Kidney (tissue), 14 donors: ENCODE measurements around the gene TTLL9. TPM values are rescaled to one million over a fixed set of nuclear protein-coding genes. Genes with fewer than 3 reads are reported as not detected.
"Not testable (repeated sequence)": the region's sequence is repeated elsewhere in the genome, so short reads cannot be mapped to it uniquely, and the experiment has no call there.

Experiments
- DNase-seq, 5 donors: peaks; one replicate each; pipeline ENCODE4 v3.0.0-alpha.2; 2013 to 2020
- FAIRE-seq: peaks from 2 replicates; lab custom pipeline; 2012; peaks lifted over from hg19 to GRCh38; lab: Jason Lieb, UNC
- H3K27ac ChIP-seq, 2 donors: one replicate each; pipeline ENCODE4 v1.7.0; 2013; ENCODE audit warnings: low read depth in 2 of 2, low read length in 2 of 2, inconsistent platforms in 1 of 2
- H3K27me3 ChIP-seq: one replicate; pipeline ENCODE4 v1.7.1; 2013; ENCODE audit warnings: low read length, inconsistent platforms; ENCODE audit not compliant: control insufficient read depth, insufficient read depth
- H3K36me3 ChIP-seq, 3 donors: one replicate each; pipeline versions ENCODE4 v1.7.0 to v1.7.1; 2013; ENCODE audit warnings: low read length in 3 of 3, control low read depth in 1 of 3, inconsistent platforms in 1 of 3; ENCODE audit not compliant: insufficient read depth in 3 of 3, control insufficient read depth in 2 of 3
- H3K4me1 ChIP-seq, 3 donors: one replicate each; pipeline versions ENCODE4 v1.7.0 to v1.7.1; 2013; ENCODE audit warnings: low read length in 3 of 3, inconsistent platforms in 1 of 3, low read depth in 1 of 3; ENCODE audit not compliant: control insufficient read depth in 2 of 3, insufficient read depth in 2 of 3
- H3K4me3 ChIP-seq, 3 donors: one replicate each; pipeline versions ENCODE4 v1.7.0 to v1.8.1; 2013; ENCODE audit warnings: low read length in 3 of 3, control low read depth in 1 of 3, inconsistent platforms in 1 of 3
- H3K9ac ChIP-seq, 3 donors: one replicate each; pipeline versions ENCODE4 v1.7.0 to v1.7.1; 2013; ENCODE audit warnings: low read length in 3 of 3, control low read depth in 1 of 3, inconsistent platforms in 1 of 3
- H3K9me3 ChIP-seq, 3 donors: one replicate each; pipeline versions ENCODE4 v1.7.0 to v1.7.1; 2013; ENCODE audit warnings: low read length in 3 of 3, control low read depth in 1 of 3, inconsistent platforms in 1 of 3; ENCODE audit not compliant: control insufficient read depth in 2 of 3, insufficient read depth in 1 of 3
- intact Hi-C: fragments of 100-400 bp; cut with DNase I; formaldehyde crosslinking; loops from one replicate; pipeline ENCODE4 v1.11.1; 2022
- polyA plus RNA-seq: library from polyadenylated mRNA; stranded (reverse); fragments of 350-450 nt; fragmentation: Illumina TruSeq; extraction: RNeasy Lipid Tissue Mini Kit (QIAGEN cat#74804); gene quantifications from one replicate; pipeline ENCODE4 v1.2.3, GENCODE V29; 2014; ENCODE audit warnings: low read depth, low replicate concordance; ENCODE audit not compliant: insufficient read depth
- total RNA-seq: library from RNA; stranded (reverse); fragmentation: NEBNext Ultra II Directional; extraction: Animal tissue kit (Norgen Biotek cat#: 25700); gene quantifications from one replicate; pipeline ENCODE4 v1.2.1, GENCODE V29; 2021
- TF ChIP-seq, protein P1 (sequence below): IDR thresholded peaks from 3 replicates; pipeline ENCODE4 v1.5.1; 2012; ENCODE audit warnings: mild to moderate bottlenecking, moderate library complexity, borderline replicate concordance; ENCODE audit not compliant: insufficient read depth; ENCODE audit errors: extremely low read depth
- donor health status: control.
- donor health status: control.
- donor health status: control.
- donor health status: control.
- donor health status: control.
- donor health status: DM: yes; HTN: yes; CAD: no.
- donor health status: Normal renal cell carcinoma (clear cell type).

The TTLL9 gene
- total and polyA plus RNA-seq, 2 donors from 2014 or later, result 0.82 to 1.9 TPM

DNA sequence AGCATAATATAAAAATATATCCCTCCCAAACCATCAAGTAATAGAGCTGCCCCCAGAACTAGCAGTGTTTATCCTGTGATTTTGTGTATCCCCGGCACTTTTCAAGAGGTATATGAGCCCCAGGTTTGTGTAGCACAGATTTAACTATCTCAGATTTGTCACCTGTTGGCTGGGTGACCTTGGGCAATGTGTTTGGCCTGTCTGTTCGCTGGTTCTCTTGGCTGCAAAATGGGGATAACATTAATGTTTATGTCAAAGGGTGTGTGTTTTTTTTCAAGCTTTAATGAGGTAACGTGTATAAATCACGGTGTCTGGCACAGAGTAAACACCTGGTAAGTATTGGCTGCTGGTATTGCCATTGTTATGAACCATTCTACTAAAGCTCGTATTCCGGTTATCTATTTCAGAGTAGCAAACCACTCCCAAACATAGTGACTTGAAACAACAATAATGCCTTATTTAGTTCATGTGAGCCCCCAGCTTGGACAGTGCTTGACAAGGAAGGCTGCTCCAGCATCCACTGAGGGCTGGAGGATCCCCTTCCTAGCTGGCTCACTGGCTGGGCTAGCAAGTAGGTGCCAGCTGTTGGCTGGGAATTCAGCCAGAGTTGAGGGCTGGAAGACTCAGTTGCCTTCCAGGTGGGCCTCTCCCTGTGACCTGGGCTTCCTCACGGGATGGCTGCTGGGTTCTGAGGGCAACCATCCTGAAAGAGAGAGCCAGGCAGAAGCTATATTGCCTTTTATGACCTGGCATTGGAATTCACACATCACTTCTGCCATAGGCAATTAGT lies 45.3 kb downstream of the TTLL9 start:
- intact Hi-C loops, result no loop called here
- FAIRE-seq, result no peak

DNA sequence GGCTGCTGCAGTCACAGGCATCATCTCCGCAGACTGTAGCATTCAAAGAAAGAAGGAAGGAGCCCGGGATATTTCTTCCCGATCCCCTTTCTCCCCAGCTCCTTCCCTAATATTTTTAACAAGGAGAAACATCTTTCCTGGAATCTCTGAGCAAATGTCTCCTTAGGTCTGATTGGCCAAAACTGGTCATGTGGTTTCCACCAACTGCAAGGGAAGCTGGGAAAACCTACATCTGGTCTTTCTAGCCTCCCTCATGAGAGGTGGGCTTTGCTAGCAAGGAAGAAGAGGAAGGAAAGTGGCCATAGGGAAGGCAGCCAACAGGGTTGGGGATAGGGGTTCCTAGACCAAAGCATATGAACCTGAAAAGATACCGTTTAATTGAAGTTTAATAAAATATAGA lies 46.3 kb downstream of the TTLL9 start:
- intact Hi-C loops, result no loop called here
- FAIRE-seq, result no peak
- no peaks in the 10 kb centered on the region for H3K4me1 ChIP-seq

More for the DNA sequence above, 45.3 kb downstream of the TTLL9 start:
- no peaks in the 10 kb centered on the region for H3K9me3 ChIP-seq
- no peaks in the 10 kb centered on the region for H3K4me1 ChIP-seq
- no peaks in the 10 kb centered on the region for H3K27me3 ChIP-seq
- H3K36me3 ChIP-seq, result no peaks in the 10 kb centered on the region
- H3K4me3 ChIP-seq, result no peak overlapping the region
- H3K9ac ChIP-seq, result no peak overlapping the region
- no peak for DNase-seq
- no peak overlapping the region for H3K27ac ChIP-seq
- TF ChIP-seq, protein P1, sequence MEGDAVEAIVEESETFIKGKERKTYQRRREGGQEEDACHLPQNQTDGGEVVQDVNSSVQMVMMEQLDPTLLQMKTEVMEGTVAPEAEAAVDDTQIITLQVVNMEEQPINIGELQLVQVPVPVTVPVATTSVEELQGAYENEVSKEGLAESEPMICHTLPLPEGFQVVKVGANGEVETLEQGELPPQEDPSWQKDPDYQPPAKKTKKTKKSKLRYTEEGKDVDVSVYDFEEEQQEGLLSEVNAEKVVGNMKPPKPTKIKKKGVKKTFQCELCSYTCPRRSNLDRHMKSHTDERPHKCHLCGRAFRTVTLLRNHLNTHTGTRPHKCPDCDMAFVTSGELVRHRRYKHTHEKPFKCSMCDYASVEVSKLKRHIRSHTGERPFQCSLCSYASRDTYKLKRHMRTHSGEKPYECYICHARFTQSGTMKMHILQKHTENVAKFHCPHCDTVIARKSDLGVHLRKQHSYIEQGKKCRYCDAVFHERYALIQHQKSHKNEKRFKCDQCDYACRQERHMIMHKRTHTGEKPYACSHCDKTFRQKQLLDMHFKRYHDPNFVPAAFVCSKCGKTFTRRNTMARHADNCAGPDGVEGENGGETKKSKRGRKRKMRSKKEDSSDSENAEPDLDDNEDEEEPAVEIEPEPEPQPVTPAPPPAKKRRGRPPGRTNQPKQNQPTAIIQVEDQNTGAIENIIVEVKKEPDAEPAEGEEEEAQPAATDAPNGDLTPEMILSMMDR, result no peak

DNA sequence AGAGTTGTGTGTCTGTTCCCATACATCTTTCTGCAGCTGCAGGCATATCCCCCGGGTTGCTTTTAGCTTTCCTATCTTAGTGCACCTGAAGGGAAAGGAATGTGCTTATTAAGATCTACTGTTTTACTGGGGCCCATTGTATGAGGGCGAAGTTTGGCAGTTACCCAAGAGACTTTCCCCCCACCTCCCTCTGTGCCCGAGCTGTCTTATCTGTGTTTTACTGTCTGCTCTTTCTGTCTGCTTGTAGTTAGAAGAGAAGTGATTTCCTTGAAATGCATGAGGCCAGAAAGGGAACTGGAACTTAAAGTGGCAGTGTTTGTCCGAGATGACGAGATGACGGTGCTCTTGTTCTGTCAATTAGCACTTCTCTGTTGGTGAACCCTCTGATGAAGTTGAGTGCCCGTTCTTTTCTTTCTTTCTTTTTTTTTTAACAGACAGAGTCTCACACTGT lies 47.6 kb downstream of the TTLL9 start:
- intact Hi-C loops, result not testable (repeated sequence)

More for the DNA sequence above, 46.3 kb downstream of the TTLL9 start:
- Histone ChIP-seq H3K36me3 (no peaks in the 10 kb centered on the region), H3K4me3 (no peak overlapping the region), H3K27me3 (no peaks in the 10 kb centered on the region), H3K9me3 (no peaks in the 10 kb centered on the region), H3K27ac (no peak overlapping the region), H3K9ac (no peak overlapping the region)
- TF ChIP-seq, protein P1, result no peak
- DNase-seq, result no peak

DNA sequence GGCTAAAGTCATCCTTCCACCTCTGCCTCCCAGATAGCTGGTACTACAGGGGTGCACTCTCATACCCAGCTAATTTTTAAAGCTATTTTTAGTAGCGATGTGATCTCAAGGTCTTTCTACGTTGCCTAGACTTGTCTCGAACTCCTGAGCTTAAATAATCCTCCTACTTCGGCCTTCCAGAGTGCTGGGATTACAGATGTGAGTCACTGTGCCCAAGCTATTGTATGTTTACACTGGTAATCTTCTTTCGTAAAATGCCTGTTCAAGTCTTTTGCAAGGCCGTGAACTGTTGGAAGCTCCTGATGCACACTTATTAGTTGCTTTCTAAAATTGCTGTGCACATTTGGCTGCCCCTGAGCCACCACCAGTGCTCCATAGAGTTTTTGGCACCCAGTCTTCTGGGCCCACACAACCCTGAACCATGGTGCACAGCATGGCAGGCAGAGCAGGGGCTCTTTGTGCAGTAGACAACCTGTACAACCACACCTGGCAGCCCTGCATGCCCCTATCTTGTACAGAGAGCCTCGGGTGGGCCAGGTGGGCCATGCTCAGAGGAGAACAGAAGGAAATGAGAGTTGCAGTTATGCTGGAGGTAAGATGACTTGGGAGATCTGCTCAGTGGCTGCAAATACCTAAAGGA lies 48.2 kb downstream of the TTLL9 start:
- no peaks in the 10 kb centered on the region for H3K9me3 ChIP-seq
- intact Hi-C loops, result no loop called here
- FAIRE-seq (no peak), DNase-seq (no peak)
- TF ChIP-seq, protein P1, result no peak
- H3K4me1 ChIP-seq, result no peaks in the 10 kb centered on the region
- H3K27me3 ChIP-seq, result no peaks in the 10 kb centered on the region
- no peak overlapping the region for H3K4me3 ChIP-seq
- H3K36me3 ChIP-seq, result no peaks in the 10 kb centered on the region
- H3K27ac ChIP-seq, result no peak overlapping the region
- H3K9ac ChIP-seq, result no peak overlapping the region

More for the DNA sequence above, 47.6 kb downstream of the TTLL9 start:
- DNase-seq, H3K9me3 ChIP-seq, FAIRE-seq, H3K36me3 ChIP-seq, H3K4me3 ChIP-seq, H3K27ac ChIP-seq, H3K9ac ChIP-seq, H3K4me1 ChIP-seq, H3K27me3 ChIP-seq: not testable (repeated sequence)
